DND-41 (cell line): ENCODE measurements around the gene RPP14.

Source experiments
- ATAC-seq: fragments of 200-7000 bp; cut with Tn5 transposase; 3 replicates; pipeline ENCODE4 v1.9.1; 2021; ENCODE audit warnings: low read depth; ENCODE audit not compliant: insufficient read depth
- DNase-seq: peaks from one replicate; pipeline ENCODE4 v3.0.0-alpha.2; 2020
- H2AFZ ChIP-seq: 2 replicates; pipeline ENCODE4 v1.6.0; 2012; ENCODE audit warnings: low read depth, low read length
- H3K27ac ChIP-seq: 2 replicates; pipeline ENCODE4 v1.5.1; 2012; ENCODE audit warnings: low read length, inconsistent platforms
- H3K27me3 ChIP-seq: fragments of 200-600 bp; sonication (generic); 2 replicates; pipeline ENCODE4 v1.6.0; 2012; ENCODE audit warnings: low read length, mild to moderate bottlenecking, inconsistent platforms; ENCODE audit not compliant: insufficient read depth, poor library complexity
- H3K36me3 ChIP-seq: 2 replicates; pipeline ENCODE4 v1.5.1; 2012; ENCODE audit warnings: low read length, inconsistent platforms; ENCODE audit not compliant: insufficient read depth
- H3K4me1 ChIP-seq: 2 replicates; pipeline ENCODE4 v1.5.1; 2012; ENCODE audit warnings: mild to moderate bottlenecking, low read length; ENCODE audit not compliant: insufficient read depth
- H3K4me2 ChIP-seq: 2 replicates; pipeline ENCODE4 v1.6.0; 2012; ENCODE audit warnings: mild to moderate bottlenecking, moderate library complexity, low read length, inconsistent platforms; ENCODE audit not compliant: insufficient read depth
- H3K4me3 ChIP-seq, 2 experiments: fragments of 200-600 bp in 1 of 2; shearing (Covaris generic) in 1 of 2; 2 replicates each; pipeline ENCODE4 v1.5.1; 2012 to 2016; ENCODE audit warnings: inconsistent platforms in 2 of 2, low read length in 2 of 2, mild to moderate bottlenecking in 2 of 2, low read depth in 1 of 2, moderate library complexity in 1 of 2
- H3K79me2 ChIP-seq: 2 replicates; pipeline ENCODE4 v1.6.0; 2012; ENCODE audit warnings: low read length, inconsistent platforms; ENCODE audit not compliant: insufficient read depth
- H3K9ac ChIP-seq: 2 replicates; pipeline ENCODE4 v1.6.0; 2012; ENCODE audit warnings: low read depth, mild to moderate bottlenecking, inconsistent platforms, low read length, moderate library complexity
- H3K9me3 ChIP-seq: 2 replicates; pipeline ENCODE4 v1.5.1; 2012; ENCODE audit warnings: low read length, moderate library complexity, mild to moderate bottlenecking, inconsistent platforms; ENCODE audit not compliant: insufficient read depth, severe bottlenecking
- H4K20me1 ChIP-seq: 2 replicates; pipeline ENCODE4 v1.6.0; 2012; ENCODE audit warnings: low read length; ENCODE audit not compliant: insufficient read depth
- CTCF ChIP-seq: IDR thresholded peaks from 2 replicates; pipeline ENCODE4 v1.5.1; 2012; ENCODE audit warnings: borderline replicate concordance, low read length, moderate library complexity, mild to moderate bottlenecking; ENCODE audit not compliant: poor library complexity, severe bottlenecking; ENCODE audit errors: extremely low read depth
- EZH2 ChIP-seq: IDR thresholded peaks from 3 replicates; pipeline ENCODE4 v1.6.1; 2012; ENCODE audit warnings: borderline replicate concordance, low read depth, mild to moderate bottlenecking, moderate library complexity, low read length, inconsistent platforms; ENCODE audit not compliant: severe bottlenecking

Gene RPP14

GRCh38 chr3:58341376-58341775 is 35.3 kb downstream of the RPP14 start:
- DNase-seq = no peak
- no peak for TF ChIP-seq EZH2
- TF ChIP-seq CTCF = no peak
- Histone ChIP-seq H3K79me2 (peaks cover 99% of the 10 kb centered on the region), H3K9me3 (no peaks in the 10 kb centered on the region), H4K20me1 (peaks cover 7% of the 10 kb centered on the region; the same call in 1 of the 2 replicates), H3K27me3 (no peaks in the 10 kb centered on the region), H3K36me3 (peaks cover 69% of the 10 kb centered on the region), H3K4me3 (no peak overlapping the region), H3K27ac (peak overlapping the region; percentile 33; the same call in 1 of the 2 replicates), H3K9ac (no peak overlapping the region), H3K4me2 (no peak overlapping the region), H3K4me1 (peaks cover 37% of the 10 kb centered on the region), H2AFZ (no peak overlapping the region)
- ATAC-seq = no peak

DNA sequence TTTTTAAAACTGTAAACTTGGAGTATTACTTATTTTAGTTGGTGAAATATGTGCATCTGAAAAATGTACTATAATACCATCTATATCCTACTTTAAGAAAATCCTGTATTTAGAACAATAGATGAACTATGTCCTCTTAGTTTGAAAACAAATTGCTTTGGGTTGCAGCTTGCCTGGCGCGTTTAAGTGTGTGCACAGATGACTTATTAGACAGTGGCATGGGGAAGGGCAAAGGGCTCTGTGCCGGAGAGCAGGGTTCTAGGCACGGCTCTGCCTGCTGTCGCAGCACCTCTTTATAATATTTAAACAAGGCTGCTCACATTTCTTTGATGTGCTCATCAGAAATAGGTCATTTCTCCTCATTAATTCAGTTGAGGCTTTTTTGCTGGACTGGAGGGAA is 36.6 kb downstream of the RPP14 start:
- TF ChIP-seq EZH2 = no peak
- TF ChIP-seq CTCF = no peak

DNA sequence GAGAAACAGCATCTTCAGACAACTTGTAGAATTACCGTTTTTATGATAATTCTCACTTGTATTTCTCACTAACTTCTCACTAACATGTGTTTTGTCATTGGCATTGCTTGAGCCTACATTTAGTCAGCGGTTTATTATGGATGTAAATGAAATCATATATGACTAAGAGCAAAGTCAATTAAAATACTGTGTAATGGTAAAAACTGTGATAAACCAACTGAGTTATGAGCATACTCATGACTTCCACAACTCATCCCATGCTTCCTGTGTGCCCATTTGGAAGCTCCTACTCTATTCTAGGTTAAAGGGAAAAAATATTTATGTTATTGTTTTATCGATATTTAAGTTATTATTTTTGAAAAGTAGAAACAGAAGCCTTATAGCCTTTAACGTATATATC is 39.4 kb downstream of the RPP14 start:
- H3K27ac ChIP-seq = peak overlapping the region; percentile 70
- H3K27me3 ChIP-seq = no peaks in the 10 kb centered on the region
- no peak overlapping the region for H3K4me3 ChIP-seq
- no peak overlapping the region for H2AFZ ChIP-seq
- peaks cover 47% of the 10 kb centered on the region for H3K36me3 ChIP-seq
- peaks cover 7% of the 10 kb centered on the region; the same call in 1 of the 2 replicates for H4K20me1 ChIP-seq
- no peak overlapping the region for H3K4me2 ChIP-seq
- ATAC-seq (no peak), DNase-seq (no peak)
- H3K4me1 ChIP-seq = peaks cover 54% of the 10 kb centered on the region
- TF ChIP-seq CTCF = no peak
- no peaks in the 10 kb centered on the region for H3K9me3 ChIP-seq
- H3K9ac ChIP-seq = no peak overlapping the region
- peaks cover 91% of the 10 kb centered on the region for H3K79me2 ChIP-seq

More for the DNA sequence above, 36.6 kb downstream of the RPP14 start:
- Histone ChIP-seq H3K9me3 (no peaks in the 10 kb centered on the region), H3K4me1 (peaks cover 29% of the 10 kb centered on the region), H3K4me2 (no peak overlapping the region), H3K27me3 (no peaks in the 10 kb centered on the region), H2AFZ (no peak overlapping the region), H4K20me1 (peaks cover 7% of the 10 kb centered on the region; the same call in 1 of the 2 replicates), H3K27ac (peak overlapping the region; percentile 65), H3K79me2 (peaks cover 99% of the 10 kb centered on the region), H3K36me3 (peaks cover 59% of the 10 kb centered on the region), H3K9ac (no peak overlapping the region), H3K4me3 (no peak overlapping the region)
- no peak for ATAC-seq
- no peak for DNase-seq

- Histone ChIP-seq H3K27ac (peak overlapping the region; percentile 70), H3K27me3 (no peaks in the 10 kb centered on the region), H3K9me3 (no peaks in the 10 kb centered on the region), H3K4me3 (no peak overlapping the region), H3K9ac (no peak overlapping the region), H3K36me3 (peaks cover 38% of the 10 kb centered on the region), H4K20me1 (peaks cover 6% of the 10 kb centered on the region; the same call in 1 of the 2 replicates), H2AFZ (no peak overlapping the region), H3K4me2 (no peak overlapping the region), H3K79me2 (peaks cover 91% of the 10 kb centered on the region), H3K4me1 (peaks cover 63% of the 10 kb centered on the region)
- DNase-seq = no peak
- TF ChIP-seq CTCF (no peak), EZH2 (no peak)
- no peak for ATAC-seq
These were observed 40.3 kb downstream of the RPP14 start for GRCh38 chr3:58346368-58346767.
